Activated naive CD8-positive, alpha-beta T cell treated with anti-CD3 and anti-CD28 coated beads, Interleukin-2, amount 10 ng/mL, durations not matched to agents 7 days and 5 days (primary cell): ENCODE measurements around the gene VSIG10L2. TPM values are rescaled to one million over a fixed set of nuclear protein-coding genes. Genes with fewer than 3 reads are reported as not detected.

Experiments
- ATAC-seq: fragments of 150-1000 bp; cut with Tn5 transposase; one replicate; pipeline ENCODE4 v1.10.0; 2021; ENCODE audit warnings: low read depth, moderate library complexity
- POLR2A ChIA-PET: fragments of 350-600 bp; sonication (Branson Sonifier 250); formaldehyde crosslinking; loops from one replicate; lab custom pipeline; 2021; ENCODE audit warnings: antibody characterized with exemption; lab: Charles Lee
- DNase-seq: peaks from one replicate; pipeline ENCODE4 v3.0.0; 2021
- H3K27ac Mint-ChIP-seq: one replicate; pipeline ENCODE4 v1.8.0; 2022; ENCODE audit warnings: mild to moderate bottlenecking, mixed read lengths
- H3K27me3 Mint-ChIP-seq: one replicate; pipeline ENCODE4 v1.8.0; 2022; ENCODE audit warnings: mild to moderate bottlenecking, moderate library complexity, mixed read lengths
- H3K36me3 Mint-ChIP-seq: one replicate; pipeline ENCODE4 v1.8.0; 2021; ENCODE audit warnings: mild to moderate bottlenecking, mixed read lengths
- H3K4me1 Mint-ChIP-seq: one replicate; pipeline ENCODE4 v1.8.0; 2021; ENCODE audit warnings: mixed read lengths
- H3K4me3 Mint-ChIP-seq: one replicate; pipeline ENCODE4 v1.8.0; 2022; ENCODE audit warnings: mild to moderate bottlenecking, moderate library complexity, mixed read lengths
- H3K9me3 Mint-ChIP-seq: one replicate; pipeline ENCODE4 v1.8.0; 2021; ENCODE audit warnings: mixed read lengths
- total RNA-seq, 2 experiments: library from RNA; stranded (reverse); gene quantifications; one replicate each; pipeline ENCODE4 v1.2.3, GENCODE V29; 2021

VSIG10L2 gene
- total RNA-seq, 2 experiments from 2014 or later = not detected

DNA sequence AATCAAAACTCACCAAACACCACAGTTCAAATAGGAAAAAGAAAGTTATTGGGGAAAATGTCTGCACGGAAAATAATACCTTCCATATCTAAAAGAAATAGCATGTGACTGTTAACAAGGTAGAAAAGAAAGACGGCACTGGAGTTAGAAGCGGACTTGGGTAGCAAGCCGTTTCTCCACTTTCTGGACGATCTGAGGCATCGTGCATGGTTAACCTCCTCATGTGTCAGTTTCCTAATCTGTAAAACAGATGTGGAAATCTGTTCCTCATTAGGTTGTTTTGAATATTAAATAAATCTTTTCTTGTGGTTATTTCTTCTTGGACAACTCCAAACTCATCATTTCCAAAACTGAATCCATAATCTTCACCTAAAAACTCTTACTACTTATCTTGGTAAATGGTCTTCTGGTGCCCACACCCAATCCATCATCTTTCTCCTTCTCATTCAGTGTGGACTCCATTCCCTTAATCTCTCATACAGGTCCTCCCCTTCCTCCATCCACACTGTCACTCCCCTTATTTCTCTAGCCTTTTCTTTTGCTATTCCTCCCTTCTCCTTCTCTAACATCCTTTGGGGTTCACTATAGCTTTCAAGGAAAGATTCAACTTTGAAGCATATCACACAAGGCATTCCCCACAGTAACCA is 53.5 kb downstream of the VSIG10L2 start:
- DNase-seq = no peak
- no peaks in the 10 kb centered on the region for H3K36me3 Mint-ChIP-seq
- H3K9me3 Mint-ChIP-seq = no peaks in the 10 kb centered on the region
- ATAC-seq = no peak
- H3K4me3 Mint-ChIP-seq = no peak overlapping the region
- peaks cover 2% of the 10 kb centered on the region for H3K27me3 Mint-ChIP-seq
- no peak overlapping the region for H3K27ac Mint-ChIP-seq
- no peaks in the 10 kb centered on the region for H3K4me1 Mint-ChIP-seq
- POLR2A ChIA-PET = no interaction called here

DNA sequence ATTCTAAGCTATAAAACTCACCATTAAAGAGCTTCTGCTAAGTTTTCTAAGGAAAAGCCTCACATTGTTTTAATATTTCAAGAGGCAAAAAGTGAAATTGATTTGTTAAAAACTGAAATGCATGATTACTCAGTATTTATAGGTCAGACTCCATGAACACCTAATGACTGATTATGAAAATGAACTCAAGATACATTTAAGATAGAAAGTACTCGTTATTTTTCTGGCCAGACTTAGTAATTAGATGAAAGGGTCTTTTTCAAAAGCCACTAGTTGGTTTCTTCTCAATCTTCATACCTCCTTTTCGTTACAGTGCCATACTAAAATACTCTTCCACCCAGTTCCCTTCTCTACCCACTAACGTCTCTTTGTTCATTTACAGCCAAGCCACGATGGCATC is 56.3 kb downstream of the VSIG10L2 start:
- no peaks in the 10 kb centered on the region for H3K9me3 Mint-ChIP-seq
- H3K4me3 Mint-ChIP-seq = no peak overlapping the region
- no peak for ATAC-seq
- no peak overlapping the region for H3K27ac Mint-ChIP-seq
- DNase-seq = no peak
- H3K36me3 Mint-ChIP-seq = no peaks in the 10 kb centered on the region
- H3K4me1 Mint-ChIP-seq = no peaks in the 10 kb centered on the region
- H3K27me3 Mint-ChIP-seq = peaks cover 2% of the 10 kb centered on the region
- POLR2A ChIA-PET = interaction anchor here (0.6 kb wide), 1 partner anchor 317 kb away, joined by 3 read pairs; no protein-coding TSS in a partner anchor

Other genes starting within 250 kb of the VSIG10L2 start
- not detected for gene PATE1, start 199.8 kb upstream of the VSIG10L2 start, total RNA-seq
- gene PATE2, start 167.2 kb upstream of the VSIG10L2 start, total RNA-seq = not detected
- gene PATE3, start 157.9 kb upstream of the VSIG10L2 start, total RNA-seq = not detected
- gene PATE4, start 112.7 kb upstream of the VSIG10L2 start, total RNA-seq = not detected
- 10 to 100 TPM in 1 of 2 experiments, 1 to 10 TPM in 1; 9.6 to 10.4 TPM for gene HYLS1, start 58.4 kb upstream of the VSIG10L2 start, total RNA-seq
- 10 to 100 TPM; 10.1 to 10.9 TPM for gene PUS3, start 42.8 kb upstream of the VSIG10L2 start, total RNA-seq
- gene DDX25, start 41.5 kb upstream of the VSIG10L2 start, total RNA-seq = not detected
- 1 to 10 TPM; 3.4 to 3.9 TPM for gene CDON, start 116.8 kb downstream of the VSIG10L2 start, total RNA-seq